K562 (cell line): ENCODE data around the gene PYGL. TPM values are rescaled to one million over a fixed set of nuclear protein-coding genes. Genes with fewer than 3 reads are reported as not detected.

ENCODE experiments used
- ATAC-seq: fragments of 200-7000 bp; cut with Tn5 transposase; 3 replicates; pipeline ENCODE4 v1.9.1; 2020; ENCODE audit warnings: moderate library complexity
- BruUV-seq: library from RNA; stranded (reverse); fragments of 400-500 nt; replicated peaks from 2 replicates; lab custom pipeline; 2021; lab: Mats Ljungman, UMichigan
- CTCF ChIA-PET: fragments of 300-600 bp; formaldehyde crosslinking; extraction: SDS; loops from one replicate; lab custom pipeline; 2021; ENCODE audit warnings: low intra/inter-chr PET ratio; lab: Yijun Ruan, JAX
- POLR2A ChIA-PET: fragments of 300-600, 350-650 bp; sonication (Branson Sonifier 250); formaldehyde crosslinking; extraction: SDS; loops from one replicate; lab custom pipeline; 2021; ENCODE audit warnings: antibody characterized with exemption, inconsistent platforms; lab: Yijun Ruan, JAX
- DNase-seq, 4 experiments: peaks; one replicate each; pipeline versions ENCODE4 v3.0.0 to v3.0.0-alpha.2; 2011 to 2018; ENCODE audit warnings: low spot score in 3 of 4, mixed read lengths in 3 of 4; ENCODE audit errors: extremely low read depth in 1 of 4
- FAIRE-seq: peaks from 2 replicates; lab custom pipeline; 2011; peaks lifted over from hg19 to GRCh38; lab: Jason Lieb, UNC
- H2AFZ ChIP-seq: 2 replicates; pipeline ENCODE4 v1.6.0; 2011; ENCODE audit warnings: low read depth, low read length, control low read depth, inconsistent platforms
- H3K27ac ChIP-seq: fragments of 200-600 bp; 3 replicates; pipeline ENCODE4 v1.8.0; 2011; ENCODE audit warnings: low read depth, mild to moderate bottlenecking, control low read depth, inconsistent platforms, low read length, moderate library complexity, mixed read lengths; ENCODE audit errors: extremely low read depth
- H3K27me3 ChIP-seq, 2 experiments: fragments of 300-600 bp in 1 of 2; 2 replicates in 1 of 2; 3 replicates in 1 of 2; pipeline versions ENCODE4 v1.6.0 to v1.8.0; 2011; ENCODE audit warnings: inconsistent platforms in 2 of 2, low read length in 2 of 2, mild to moderate bottlenecking in 1 of 2, mixed read lengths in 1 of 2, moderate library complexity in 1 of 2; ENCODE audit not compliant: control insufficient read depth in 2 of 2, insufficient read depth in 2 of 2
- H3K36me3 ChIP-seq: fragments of 300-600 bp; 3 replicates; pipeline ENCODE4 v1.8.0; 2011; ENCODE audit warnings: mild to moderate bottlenecking, low read length, inconsistent platforms; ENCODE audit not compliant: control insufficient read depth, insufficient read depth
- H3K4me1 ChIP-seq, 2 experiments: fragments of 200-600 bp in 1 of 2; replicated peaks in 1 of 2; 2 replicates in 1 of 2; 3 replicates in 1 of 2; pipeline versions ENCODE4 v1.5.1 to v1.8.0; 2011; ENCODE audit warnings: inconsistent platforms in 2 of 2, low read length in 2 of 2, mild to moderate bottlenecking in 1 of 2, mixed read lengths in 1 of 2, moderate library complexity in 1 of 2; ENCODE audit not compliant: control insufficient read depth in 2 of 2, insufficient read depth in 2 of 2
- H3K4me2 ChIP-seq: 2 replicates; pipeline ENCODE4 v1.6.1; 2011; ENCODE audit warnings: low read length, control low read depth, inconsistent platforms, mixed read lengths; ENCODE audit not compliant: insufficient read depth
- H3K4me3 ChIP-seq: fragments of 200-600 bp; sonication (generic), shearing (Covaris generic); 2 replicates; pipeline ENCODE4 v1.5.1; 2016; ENCODE audit warnings: control low read depth, inconsistent platforms
- H3K79me2 ChIP-seq: fragments of 200-600 bp; 3 replicates; pipeline ENCODE4 v1.8.0; 2011; ENCODE audit warnings: low read length, inconsistent platforms; ENCODE audit not compliant: control insufficient read depth, insufficient read depth
- H3K9ac ChIP-seq, 2 experiments: 2 replicates each; pipeline versions ENCODE4 v1.6.0 to v1.6.1; 2011; ENCODE audit warnings: low read depth in 2 of 2, low read length in 2 of 2, control low read depth in 1 of 2, inconsistent platforms in 1 of 2, mild to moderate bottlenecking in 1 of 2, mixed read lengths in 1 of 2; ENCODE audit not compliant: insufficient read depth in 1 of 2
- H3K9me1 ChIP-seq: one replicate; pipeline ENCODE4 v1.6.0; 2011; ENCODE audit warnings: inconsistent platforms, mild to moderate bottlenecking, low read length, moderate library complexity; ENCODE audit not compliant: control insufficient read depth, insufficient read depth
- H3K9me3 ChIP-seq: replicated peaks from 2 replicates; pipeline ENCODE4 v1.5.1; 2011; ENCODE audit warnings: low read depth, low read length, inconsistent platforms; ENCODE audit not compliant: control insufficient read depth, insufficient read depth
- H4K20me1 ChIP-seq: replicated peaks from 2 replicates; pipeline ENCODE4 v1.6.1; 2011; ENCODE audit warnings: low read length, inconsistent platforms, mixed read lengths; ENCODE audit not compliant: control insufficient read depth, insufficient read depth
- CAMTA2 ChIP-seq: fragments of 250-450 bp; sonication (Bioruptor Pico); conservative IDR thresholded peaks from 2 replicates; pipeline ENCODE4 v1.5.1; 2022
- DACH1 ChIP-seq: fragments of 450-650 bp; IDR thresholded peaks from 2 replicates; pipeline ENCODE4 v1.6.1; 2018; ENCODE audit not compliant: partially characterized antibody
- FOXJ3 ChIP-seq: sonication (generic); formaldehyde crosslinking; IDR thresholded peaks from 2 replicates; pipeline ENCODE4 v1.4.0; 2020; ENCODE audit warnings: mild to moderate bottlenecking, missing genetic modification reagents
- ILF3 ChIP-seq: fragments of 450-650 bp; IDR thresholded peaks from 2 replicates; pipeline ENCODE4 v1.6.1; 2018; ENCODE audit warnings: antibody characterized with exemption, mild to moderate bottlenecking, moderate library complexity, borderline replicate concordance
- KLF16 ChIP-seq: IDR thresholded peaks from 2 replicates; pipeline ENCODE4 v1.6.1; 2016; ENCODE audit warnings: antibody characterized with exemption
- PRPF4 ChIP-seq: fragments of 200-400 bp; formaldehyde crosslinking; IDR thresholded peaks from one replicate; pipeline ENCODE4 v1.6.1; 2017; ENCODE audit warnings: low read length, low read depth, mild to moderate bottlenecking; ENCODE audit not compliant: insufficient read depth, poor library complexity, severe bottlenecking
- RBM14 ChIP-seq: fragments of 200-400 bp; formaldehyde crosslinking; IDR thresholded peaks from 2 replicates; pipeline ENCODE4 v1.6.1; 2018; ENCODE audit warnings: low read depth, mild to moderate bottlenecking, low read length, moderate library complexity, borderline replicate concordance; ENCODE audit not compliant: insufficient read depth
- SP2 ChIP-seq: IDR thresholded peaks from 2 replicates; pipeline ENCODE4 v1.6.1; 2011; ENCODE audit warnings: mild to moderate bottlenecking, low read depth, low read length, moderate library complexity; ENCODE audit not compliant: poor library complexity, severe bottlenecking; ENCODE audit errors: extremely low read depth
- ZFX ChIP-seq: sonication (generic); formaldehyde crosslinking; IDR thresholded peaks from 2 replicates; pipeline ENCODE4 v1.8.0; 2022; ENCODE audit warnings: mild to moderate bottlenecking, missing genetic modification reagents, moderate library complexity
- ZNF263 ChIP-seq: sonication (generic); formaldehyde crosslinking; IDR thresholded peaks from 2 replicates; pipeline ENCODE4 v1.8.0; 2022; ENCODE audit warnings: mild to moderate bottlenecking, missing genetic modification reagents, borderline replicate concordance
- ZNF316 ChIP-seq: fragments of 450-650 bp; IDR thresholded peaks from 2 replicates; pipeline ENCODE4 v1.6.1; 2016
- WGBS: fragments of 100-300 bp; shearing (Covaris generic); methylation state at CpG from one replicate; pipeline ENCODE4 v1.1.6; 2016; ENCODE audit warnings: low coverage, mixed read lengths; ENCODE audit not compliant: insufficient coverage; ENCODE audit errors: missing lambda C conversion rate; 5-methylcytosine and 5-hydroxymethylcytosine counted together
- in situ Hi-C: fragments of 300-500 bp; cut with MboI; formaldehyde crosslinking; loops from 4 replicates; pipeline ENCODE4 v1.15.0; 2018; ENCODE audit warnings: inconsistent platforms, mixed read lengths
- intact Hi-C: fragments of 100-400 bp; cut with micrococcal nuclease; formaldehyde crosslinking; loops from 2 replicates; pipeline ENCODE4 v1.14.2; 2022
- polyA plus RNA-seq, 8 experiments: library from polyadenylated mRNA; depleted of rRNA in 4 of 8; stranded (reverse) in 5 of 8; unstranded in 3 of 8; fragments of >200 nt; fragmentation: Nextera tagmentation in 2 of 8; fragmentation: Illumina TruSeq in 1 of 8; extraction: Ambion mirVana in 2 of 8; extraction: Trizol in 1 of 8; gene quantifications; 2 replicates each; pipeline versions ENCODE4 v1.2.1 to v1.2.3, GENCODE V29; 2011 to 2014; ENCODE audit warnings: inconsistent platforms in 1 of 8, missing spikeins in 1 of 8
- total RNA-seq, 7 experiments: library from RNA; depleted of rRNA in 6 of 7; stranded (reverse); fragments of >200 nt in 6 of 7; fragmentation: Illumina TruSeq in 2 of 7; extraction: Trizol in 2 of 7; gene quantifications; 2 replicates each; pipeline versions ENCODE4 v1.2.1 to v1.2.3, GENCODE V29; 2011 to 2021; ENCODE audit warnings: low replicate concordance in 1 of 7

The PYGL gene
- total and polyA plus RNA-seq, 9 of the 15 experiments (the other 6 are each of a cell fraction or from before 2014, with no cell fraction given) = 3.5 to 17.9 (median 13.1) TPM

GRCh38 chr14:50977863-50978528 is 33.7 kb upstream of the PYGL start:
- whole genome bisulfite sequencing = 0% methylated on average over 2 of the region's 3 CpGs
- no peak overlapping the region for H3K9ac ChIP-seq
- H3K9me3 ChIP-seq = no peaks in the 10 kb centered on the region
- no peaks in the 10 kb centered on the region for H3K9me1 ChIP-seq
- no TSS peak for BruUV-seq
- H3K27me3 ChIP-seq = peaks cover 2 to 36% of the 10 kb centered on the region in 2 experiments; a peak in 2 of 5 replicates
- H3K27ac ChIP-seq = no peak overlapping the region
- ChIA-PET CTCF (no interaction called here), POLR2A (interaction anchor here (0.7 kb wide), 1 partner anchor 563 kb away, joined by 3 read pairs; no protein-coding TSS in a partner anchor)
- DNase-seq = no peak
- H2AFZ ChIP-seq = no peak overlapping the region
- intact Hi-C loops (no loop called here), in situ Hi-C loops (no loop called here)
- no peak for ATAC-seq
- H3K36me3 ChIP-seq = no peaks in the 10 kb centered on the region
- TF ChIP-seq ZNF316 (no peak), PRPF4 (no peak), SP2 (no peak), DACH1 (no peak), ZFX (CRISPR knock-in tag) (no peak), RBM14 (no peak), FOXJ3 (CRISPR knock-in tag) (no peak), KLF16 (no peak), ZNF263 (CRISPR knock-in tag) (no peak), CAMTA2 (CRISPR knock-in tag) (no peak), ILF3 (no peak)
- FAIRE-seq = no peak
- H4K20me1 ChIP-seq = no peaks in the 10 kb centered on the region
- no peaks in the 10 kb centered on the region for H3K79me2 ChIP-seq
- H3K4me2 ChIP-seq = no peak overlapping the region
- no peak overlapping the region for H3K4me3 ChIP-seq
- no peaks in the 10 kb centered on the region for H3K4me1 ChIP-seq
